Measurements from ENCODE around the gene N4BP2. TPM values are rescaled to one million over a fixed set of nuclear protein-coding genes. Genes with fewer than 3 reads are reported as not detected.

N4BP2 gene
- total RNA-seq, 1 experiment from 2014 or later, result 7.8 TPM

GRCh38 chr4:40121515-40121914, 64.9 kb downstream of the N4BP2 start:
- Histone ChIP-seq H3K9me2 (ENCODE audit: insufficient read depth) (no peaks in the 10 kb centered on the region), H3K79me2 (ENCODE audit: low read depth) (no peaks in the 10 kb centered on the region), H3K4me3 (no peak overlapping the region), H3F3A (ENCODE audit: insufficient read depth, low read depth) (peaks cover 4% of the 10 kb centered on the region; the same call in 1 of the 2 replicates), H3K9me3 (ENCODE audit: insufficient read depth, low read depth) (no peaks in the 10 kb centered on the region), H4K20me1 (ENCODE audit: insufficient read depth) (no peaks in the 10 kb centered on the region), H3K36me3 (ENCODE audit: low read depth) (0 out of 2 replicates have a peak, but pooled peaks cover 10% of the 10 kb centered on the region), H3K27ac (peak overlapping the region; percentile 37), H2AFZ (no peak overlapping the region), H3K4me1 (replicated peaks; ENCODE audit: insufficient read depth) (peaks cover 7% of the 10 kb centered on the region), H3K27me3 (ENCODE audit: insufficient read depth, low read depth) (no peaks in the 10 kb centered on the region), H3K4me2 (no peak overlapping the region)
- intact Hi-C loops (cut with micrococcal nuclease; ENCODE audit: unreplicated experiment), result no loop called here
- no peak for TF ChIP-seq CTCF (conservative IDR thresholded peaks at IDR 0.05)
- no peak for TF ChIP-seq EZH2 (IDR thresholded peaks at IDR 0.05; ENCODE audit: low read depth)
- CTCF ChIA-PET, result interaction anchor here (0.5 kb wide), 1 partner anchor 167 kb away, joined by 3 read pairs; no protein-coding TSS in a partner anchor
- POLR2A ChIA-PET (ENCODE audit: unreplicated experiment), result interaction anchor here (0.6 kb wide), 1 partner anchor 87 kb away, joined by 10 read pairs; no protein-coding TSS in a partner anchor
- BruUV-seq (replicated peaks), result no TSS peak
- peak in 1 of 2 experiments; percentile 7 for DNase-seq

- BruUV-seq (replicated peaks), result no TSS peak
- Histone ChIP-seq H3K9me3 (ENCODE audit: insufficient read depth, low read depth) (no peaks in the 10 kb centered on the region), H2AFZ (no peak overlapping the region), H3K27ac (no peak overlapping the region), H3K36me3 (ENCODE audit: low read depth) (0 out of 2 replicates have a peak, but pooled peaks cover 10% of the 10 kb centered on the region), H4K20me1 (ENCODE audit: insufficient read depth) (no peaks in the 10 kb centered on the region), H3K9me2 (ENCODE audit: insufficient read depth) (no peaks in the 10 kb centered on the region), H3K79me2 (ENCODE audit: low read depth) (no peaks in the 10 kb centered on the region), H3K4me1 (replicated peaks; ENCODE audit: insufficient read depth) (peaks cover 7% of the 10 kb centered on the region), H3K4me2 (no peak overlapping the region), H3K4me3 (no peak overlapping the region), H3K27me3 (ENCODE audit: insufficient read depth, low read depth) (no peaks in the 10 kb centered on the region), H3F3A (ENCODE audit: insufficient read depth, low read depth) (peaks cover 4% of the 10 kb centered on the region; the same call in 1 of the 2 replicates)
- no peak for DNase-seq
- intact Hi-C loops (cut with micrococcal nuclease; ENCODE audit: unreplicated experiment), result no loop called here
- TF ChIP-seq CTCF (conservative IDR thresholded peaks at IDR 0.05), result no peak
- no peak for TF ChIP-seq EZH2 (IDR thresholded peaks at IDR 0.05; ENCODE audit: low read depth)
- CTCF ChIA-PET, result interaction anchor here (0.7 kb wide), 1 partner anchor 346 kb away, joined by 3 read pairs; no protein-coding TSS in a partner anchor
- POLR2A ChIA-PET (ENCODE audit: unreplicated experiment), result no interaction called here
Measured at GRCh38 chr4:40122941-40123340, 66.3 kb downstream of the N4BP2 start.

- CTCF ChIA-PET, result no interaction called here
- no peak overlapping the region for H3K4me2 ChIP-seq
- POLR2A ChIA-PET (ENCODE audit: unreplicated experiment), result no interaction called here
- intact Hi-C loops (cut with micrococcal nuclease; ENCODE audit: unreplicated experiment), result no loop called here
- 0 out of 2 replicates have a peak, but pooled peaks cover 4% of the 10 kb centered on the region for H3K36me3 ChIP-seq (ENCODE audit: low read depth)
- H3K4me3 ChIP-seq, result no peak overlapping the region
- no peak for TF ChIP-seq EZH2 (IDR thresholded peaks at IDR 0.05; ENCODE audit: low read depth)
- H3K27me3 ChIP-seq (ENCODE audit: insufficient read depth, low read depth), result no peaks in the 10 kb centered on the region
- BruUV-seq (replicated peaks), result no TSS peak
- H3K9me3 ChIP-seq (ENCODE audit: insufficient read depth, low read depth), result no peaks in the 10 kb centered on the region
- no peak for DNase-seq
- H3F3A ChIP-seq (ENCODE audit: insufficient read depth, low read depth), result peaks cover 4% of the 10 kb centered on the region; the same call in 1 of the 2 replicates
- no peaks in the 10 kb centered on the region for H3K9me2 ChIP-seq (ENCODE audit: insufficient read depth)
- H3K4me1 ChIP-seq (replicated peaks; ENCODE audit: insufficient read depth), result peaks cover 7% of the 10 kb centered on the region
- H3K27ac ChIP-seq, result no peak overlapping the region
- no peaks in the 10 kb centered on the region for H4K20me1 ChIP-seq (ENCODE audit: insufficient read depth)
- H2AFZ ChIP-seq, result no peak overlapping the region
- H3K79me2 ChIP-seq (ENCODE audit: low read depth), result no peaks in the 10 kb centered on the region
Measured at GRCh38 chr4:40124690-40125089, 68.0 kb downstream of the N4BP2 start.
